Right lobe of liver (tissue), 4 donors: Measurements from ENCODE around the gene DRD4.

ENCODE experiments used
- CTCF ChIP-seq, 4 donors: fragments of 200-600 bp in 3 of 4; fragments of 450-650 bp in 1 of 4; IDR thresholded peaks; one replicate each; pipeline versions ENCODE4 v1.5.1 to v1.8.0; 2016 to 2022; ENCODE audit warnings: antibody characterized with exemption in 4 of 4, mild to moderate bottlenecking in 2 of 4
- POLR2A ChIP-seq: fragments of 450-650 bp; IDR thresholded peaks from one replicate; pipeline ENCODE4 v1.6.1; 2017; ENCODE audit warnings: antibody characterized with exemption, mild to moderate bottlenecking
- donor health status: DM: no; HTN: no; CAD: no.
- donor health status: DM: no; HTN: no; CAD: no.
- donor health status: DM: no; HTN: yes; CAD: no.

GRCh38 chr11:643366-643765 is 6.3 kb downstream of the DRD4 start:
- no peak for TF ChIP-seq CTCF (IDR thresholded peaks at IDR 0.05)
- TF ChIP-seq POLR2A = no peak
